ENCODE data around the gene ITGB6.

- TF ChIP-seq CTCF (IDR thresholded peaks at IDR 0.05; ENCODE audit: insufficient read depth, low read depth, low read length): no peak
- no peak for TF ChIP-seq EZH2 (IDR thresholded peaks at IDR 0.05; ENCODE audit: insufficient read depth, low read length)
Observed at GRCh38 chr2:160054984-160055725, 144.9 kb downstream of the ITGB6 start.

All from astrocyte (in vitro differentiated cells and primary cell).